Measurements from ENCODE around the gene FBN2.

GRCh38 chr5:128340648-128341047 is 197.4 kb downstream of the FBN2 start:
- no peak for TF ChIP-seq CTCF (IDR thresholded peaks at IDR 0.05; ENCODE audit: poor library complexity, severe bottlenecking)
- TF ChIP-seq EZH2 (IDR thresholded peaks at IDR 0.05; ENCODE audit: borderline replicate concordance, insufficient read depth, low read length, poor library complexity, severe bottlenecking) = no peak
- no peak for TF ChIP-seq POLR2AphosphoS5 (IDR thresholded peaks at IDR 0.05)
- TF ChIP-seq EP300 (conservative IDR thresholded peaks at IDR 0.05; ENCODE audit: poor library complexity, severe bottlenecking) = no peak
- no peak for TF ChIP-seq REST (IDR thresholded peaks at IDR 0.05; ENCODE audit: borderline replicate concordance)
- no peak for TF ChIP-seq MXI1 (conservative IDR thresholded peaks at IDR 0.05; ENCODE audit: poor library complexity, severe bottlenecking)
- TF ChIP-seq SMC3 (conservative IDR thresholded peaks at IDR 0.05; ENCODE audit: poor library complexity) = no peak
- no peak for TF ChIP-seq RAD21 (conservative IDR thresholded peaks at IDR 0.05)
